Epithelial cell of prostate (primary cell): ENCODE measurements around the gene PKNOX2.

Experiments
- DNase-seq: peaks from one replicate; pipeline ENCODE4 v3.0.0-alpha.2; 2011; ENCODE audit warnings: low read depth, low spot score
- H3K27ac ChIP-seq: fragments of 450-650 bp; 2 replicates; pipeline ENCODE4 v1.5.1; 2017; ENCODE audit warnings: mild to moderate bottlenecking

The PKNOX2 gene

GRCh38 chr11:125390946-125391345 is 226.4 kb downstream of the PKNOX2 start:
- H3K27ac ChIP-seq, result no peak overlapping the region
- DNase-seq, result no peak

- no peak overlapping the region for H3K27ac ChIP-seq
- no peak for DNase-seq
Measured at GRCh38 chr11:125393331-125393730, 228.8 kb downstream of the PKNOX2 start.

- no peak for DNase-seq
- H3K27ac ChIP-seq, result no peak overlapping the region
Measured at GRCh38 chr11:125394296-125394695, 229.7 kb downstream of the PKNOX2 start.

GRCh38 chr11:125397421-125397820 is 232.9 kb downstream of the PKNOX2 start:
- H3K27ac ChIP-seq, result no peak overlapping the region
- DNase-seq, result no peak

GRCh38 chr11:125398475-125398874 is 233.9 kb downstream of the PKNOX2 start:
- H3K27ac ChIP-seq, result no peak overlapping the region
- no peak for DNase-seq

- DNase-seq, result no peak
- H3K27ac ChIP-seq, result no peak overlapping the region
Measured at GRCh38 chr11:125398994-125399640, 234.6 kb downstream of the PKNOX2 start.

GRCh38 chr11:125399945-125400344 is 235.4 kb downstream of the PKNOX2 start:
- no peak overlapping the region for H3K27ac ChIP-seq
- DNase-seq, result no peak

GRCh38 chr11:125401235-125401634 is 236.7 kb downstream of the PKNOX2 start:
- no peak for DNase-seq
- H3K27ac ChIP-seq, result no peak overlapping the region

- H3K27ac ChIP-seq, result no peak overlapping the region
- no peak for DNase-seq
Measured at GRCh38 chr11:125401746-125402145, 237.2 kb downstream of the PKNOX2 start.

GRCh38 chr11:125402435-125402834 is 237.9 kb downstream of the PKNOX2 start:
- DNase-seq, result no peak

GRCh38 chr11:125404157-125404810 is 239.7 kb downstream of the PKNOX2 start:
- no peak overlapping the region for H3K27ac ChIP-seq
- DNase-seq, result no peak

More at GRCh38 chr11:125402435-125402834, 237.9 kb downstream of the PKNOX2 start:
- no peak overlapping the region for H3K27ac ChIP-seq

GRCh38 chr11:125404811-125405790 is 240.6 kb downstream of the PKNOX2 start:
- no peak for DNase-seq
- no peak overlapping the region for H3K27ac ChIP-seq

- H3K27ac ChIP-seq, result no peak overlapping the region
- DNase-seq, result no peak
Measured at GRCh38 chr11:125407046-125407445, 242.5 kb downstream of the PKNOX2 start.

- no peak overlapping the region for H3K27ac ChIP-seq
- no peak for DNase-seq
Measured at GRCh38 chr11:125408311-125408711, 243.8 kb downstream of the PKNOX2 start.

GRCh38 chr11:125410091-125410490 is 245.5 kb downstream of the PKNOX2 start:
- H3K27ac ChIP-seq, result no peak overlapping the region
- DNase-seq, result no peak

GRCh38 chr11:125412177-125412496 is 247.6 kb downstream of the PKNOX2 start:
- H3K27ac ChIP-seq, result no peak overlapping the region
- DNase-seq, result no peak

GRCh38 chr11:125412509-125412908 is 248.0 kb downstream of the PKNOX2 start:
- no peak for DNase-seq
- H3K27ac ChIP-seq, result no peak overlapping the region

- H3K27ac ChIP-seq, result no peak overlapping the region
- DNase-seq, result no peak
Measured at GRCh38 chr11:125413226-125413625, 248.7 kb downstream of the PKNOX2 start.

- H3K27ac ChIP-seq, result no peak overlapping the region
- no peak for DNase-seq
Measured at GRCh38 chr11:125414121-125414520, 249.6 kb downstream of the PKNOX2 start.

GRCh38 chr11:125416981-125417935 is 252.7 kb downstream of the PKNOX2 start:
- H3K27ac ChIP-seq, result no peak overlapping the region
- DNase-seq, result no peak
